Central memory CD8-positive, alpha-beta T cell (primary cell): ENCODE measurements around the gene FOXC2.

Source experiments
- ATAC-seq: fragments of 150-1000 bp; cut with Tn5 transposase; replicated peaks from 2 replicates; pipeline ENCODE4 v1.10.0; 2022; ENCODE audit warnings: mild to moderate bottlenecking, moderate FRiP score, moderate number of reproducible peaks; ENCODE audit not compliant: poor library complexity, severe bottlenecking; ENCODE audit errors: extremely low read depth
- DNase-seq, 2 donors: peaks; one replicate each; pipeline ENCODE4 v3.0.0; 2021; ENCODE audit warnings: low spot score in 2 of 2
- H3K27ac Mint-ChIP-seq: one replicate; pipeline ENCODE4 v1.8.0; 2022; ENCODE audit warnings: low read depth, mild to moderate bottlenecking, moderate library complexity, mixed read lengths
- H3K27me3 Mint-ChIP-seq: one replicate; pipeline ENCODE4 v1.8.0; 2022; ENCODE audit warnings: mixed read lengths
- H3K36me3 Mint-ChIP-seq: one replicate; pipeline ENCODE4 v1.8.0; 2022; ENCODE audit warnings: mild to moderate bottlenecking, moderate library complexity, mixed read lengths; ENCODE audit not compliant: insufficient read depth
- H3K4me1 Mint-ChIP-seq: one replicate; pipeline ENCODE4 v1.8.0; 2022; ENCODE audit warnings: mixed read lengths
- H3K4me3 Mint-ChIP-seq: one replicate; pipeline ENCODE4 v1.8.0; 2022; ENCODE audit warnings: mild to moderate bottlenecking, moderate library complexity, mixed read lengths
- H3K9me3 Mint-ChIP-seq: one replicate; pipeline ENCODE4 v1.8.0; 2022; ENCODE audit warnings: mixed read lengths

The FOXC2 gene

GRCh38 chr16:86527366-86527765, 39.3 kb upstream of the FOXC2 start:
- Mint-ChIP-seq H3K27ac (no peak overlapping the region), H3K9me3 (no peaks in the 10 kb centered on the region)

DNA sequence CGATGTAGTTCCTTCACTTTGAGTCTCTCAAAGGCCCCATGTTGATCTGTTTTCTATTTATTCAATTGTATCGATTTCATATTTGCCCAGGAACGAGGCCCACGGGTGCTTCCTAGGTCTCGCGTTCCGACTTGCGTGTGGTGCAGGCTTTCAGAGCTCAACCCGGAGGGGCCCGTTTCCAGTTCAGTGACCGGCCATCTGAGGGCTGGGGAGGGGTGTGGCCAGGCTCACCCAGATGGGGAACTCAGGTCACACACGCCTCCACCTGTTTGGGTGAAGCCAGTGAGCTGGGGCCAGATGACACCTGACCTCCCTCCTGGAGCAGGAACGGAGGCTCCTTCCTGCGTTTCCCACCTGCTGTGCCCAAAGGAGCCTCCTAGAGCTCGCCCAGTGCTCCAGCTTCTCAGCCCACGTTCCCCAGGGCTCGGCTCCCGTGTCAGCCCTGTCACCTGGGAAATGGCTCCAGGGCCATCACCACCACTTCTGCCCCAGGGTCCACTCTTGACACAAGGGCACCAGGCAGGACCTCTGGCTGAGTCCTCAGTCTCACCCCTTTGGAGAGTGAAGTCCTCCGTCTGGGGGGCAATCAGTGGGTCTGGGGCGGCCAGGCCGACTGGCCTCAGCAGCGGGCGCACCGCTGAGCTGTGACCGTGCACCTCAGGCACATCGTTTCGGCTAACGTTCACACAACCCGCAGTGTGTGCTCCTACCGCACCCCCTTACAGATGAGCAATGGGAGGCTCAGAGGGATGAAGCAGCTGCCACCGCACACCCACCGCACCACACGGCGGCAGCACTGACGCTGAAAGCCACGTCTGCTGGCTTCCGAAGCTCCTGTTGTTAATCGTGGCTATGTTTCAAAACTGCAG, 38.3 kb upstream of the FOXC2 start:
- Mint-ChIP-seq H3K4me3 (no peak overlapping the region), H3K27ac (no peak overlapping the region), H3K27me3 (peaks cover under 1% of the 10 kb centered on the region), H3K4me1 (no peaks in the 10 kb centered on the region), H3K36me3 (peaks cover 1% of the 10 kb centered on the region), H3K9me3 (no peaks in the 10 kb centered on the region)
- no peak for ATAC-seq
- no peak for DNase-seq

More at GRCh38 chr16:86527366-86527765, 39.3 kb upstream of the FOXC2 start:
- H3K27me3 Mint-ChIP-seq, result peaks cover 9% of the 10 kb centered on the region
- peaks cover 1% of the 10 kb centered on the region for H3K36me3 Mint-ChIP-seq
- ATAC-seq (no peak), DNase-seq (no peak)
- H3K4me3 Mint-ChIP-seq, result no peak overlapping the region
- H3K4me1 Mint-ChIP-seq, result no peaks in the 10 kb centered on the region

- no peak overlapping the region for H3K27ac Mint-ChIP-seq
- no peaks in the 10 kb centered on the region for H3K9me3 Mint-ChIP-seq
- ATAC-seq, result no peak
- peaks cover 1% of the 10 kb centered on the region for H3K36me3 Mint-ChIP-seq
- DNase-seq, result no peak
- no peaks in the 10 kb centered on the region for H3K4me1 Mint-ChIP-seq
- no peak overlapping the region for H3K4me3 Mint-ChIP-seq
- H3K27me3 Mint-ChIP-seq, result no peaks in the 10 kb centered on the region
Observed at GRCh38 chr16:86529160-86529559, 37.5 kb upstream of the FOXC2 start.

- Mint-ChIP-seq H3K4me3 (no peak overlapping the region), H3K27ac (no peak overlapping the region), H3K4me1 (no peaks in the 10 kb centered on the region), H3K9me3 (no peaks in the 10 kb centered on the region), H3K36me3 (peaks cover 1% of the 10 kb centered on the region), H3K27me3 (no peaks in the 10 kb centered on the region)
- DNase-seq (no peak), ATAC-seq (no peak)
Observed at GRCh38 chr16:86530251-86531190, 36.1 kb upstream of the FOXC2 start.

GRCh38 chr16:86531191-86531545, 35.5 kb upstream of the FOXC2 start:
- H3K36me3 Mint-ChIP-seq, result peaks cover 3% of the 10 kb centered on the region
- no peaks in the 10 kb centered on the region for H3K9me3 Mint-ChIP-seq
- ATAC-seq (no peak), DNase-seq (no peak)
- H3K4me1 Mint-ChIP-seq, result no peaks in the 10 kb centered on the region
- no peak overlapping the region for H3K4me3 Mint-ChIP-seq
- no peaks in the 10 kb centered on the region for H3K27me3 Mint-ChIP-seq
- H3K27ac Mint-ChIP-seq, result no peak overlapping the region

GRCh38 chr16:86531641-86532525, 34.7 kb upstream of the FOXC2 start:
- no peak overlapping the region for H3K4me3 Mint-ChIP-seq
- ATAC-seq, result no peak
- no peaks in the 10 kb centered on the region for H3K4me1 Mint-ChIP-seq
- H3K27ac Mint-ChIP-seq, result no peak overlapping the region
- peaks cover 4% of the 10 kb centered on the region for H3K36me3 Mint-ChIP-seq
- H3K27me3 Mint-ChIP-seq, result no peaks in the 10 kb centered on the region
- H3K9me3 Mint-ChIP-seq, result no peaks in the 10 kb centered on the region
- no peak for DNase-seq

GRCh38 chr16:86532526-86532815, 34.2 kb upstream of the FOXC2 start:
- H3K27ac Mint-ChIP-seq, result no peak overlapping the region

DNA sequence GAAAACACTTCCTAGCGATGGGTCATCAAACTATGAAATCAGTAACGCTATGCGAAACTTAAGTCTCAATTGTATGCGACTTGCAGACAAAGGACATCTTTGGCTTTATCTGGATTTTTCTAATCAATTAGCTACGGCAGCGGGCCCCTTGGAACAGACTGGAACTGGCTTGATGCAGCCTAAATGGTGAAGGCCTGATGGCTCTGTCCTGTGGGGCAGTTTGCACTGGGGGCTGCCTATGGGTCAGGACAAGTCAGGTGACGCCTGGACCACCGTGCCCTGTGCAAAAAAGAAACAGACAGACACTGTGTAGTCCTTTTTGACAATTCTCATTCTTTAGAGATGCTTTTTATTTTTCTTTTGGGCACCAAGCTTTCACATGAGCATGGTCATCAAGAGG, 33.6 kb upstream of the FOXC2 start:
- H3K4me1 Mint-ChIP-seq, result no peaks in the 10 kb centered on the region

More at GRCh38 chr16:86532526-86532815, 34.2 kb upstream of the FOXC2 start:
- Mint-ChIP-seq H3K36me3 (peaks cover 4% of the 10 kb centered on the region), H3K4me3 (no peak overlapping the region), H3K4me1 (no peaks in the 10 kb centered on the region), H3K9me3 (no peaks in the 10 kb centered on the region), H3K27me3 (no peaks in the 10 kb centered on the region)
- no peak for DNase-seq
- ATAC-seq, result no peak

DNA sequence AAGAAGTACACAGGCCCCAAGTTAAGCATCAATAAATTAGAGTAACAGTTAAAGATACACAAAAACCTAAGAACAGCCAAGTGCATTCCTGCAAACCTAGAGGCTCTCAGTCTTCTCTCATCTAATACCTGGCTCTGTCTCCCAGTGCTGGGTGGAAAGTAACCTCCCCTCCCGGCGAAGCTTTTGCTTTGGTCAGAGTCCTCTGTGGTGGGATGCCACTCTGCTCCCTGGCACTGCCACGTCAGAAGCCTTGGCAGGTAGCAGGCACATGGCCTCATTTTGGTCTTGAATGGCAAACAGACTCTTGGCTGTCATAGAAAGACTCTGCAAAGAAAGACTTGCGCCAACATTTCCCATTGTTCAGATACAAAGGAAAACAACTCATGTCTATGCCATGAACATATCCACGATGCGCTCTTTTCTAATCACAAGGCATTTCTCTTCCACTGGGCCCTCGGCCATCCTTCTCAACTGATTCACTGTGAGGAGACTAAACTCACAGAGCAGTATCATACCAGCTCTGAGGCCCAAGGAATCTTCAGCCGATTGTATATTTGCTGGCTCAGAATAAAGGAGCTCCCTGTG, 32.8 kb upstream of the FOXC2 start:
- ATAC-seq (no peak), DNase-seq (no peak)
- H3K4me3 Mint-ChIP-seq, result no peak overlapping the region
- no peaks in the 10 kb centered on the region for H3K27me3 Mint-ChIP-seq
- H3K27ac Mint-ChIP-seq, result no peak overlapping the region
- H3K4me1 Mint-ChIP-seq, result no peaks in the 10 kb centered on the region
- H3K36me3 Mint-ChIP-seq, result peaks cover 4% of the 10 kb centered on the region
- H3K9me3 Mint-ChIP-seq, result no peaks in the 10 kb centered on the region

More for the DNA sequence above, 33.6 kb upstream of the FOXC2 start:
- Mint-ChIP-seq H3K9me3 (no peaks in the 10 kb centered on the region), H3K27me3 (no peaks in the 10 kb centered on the region), H3K36me3 (peaks cover 4% of the 10 kb centered on the region), H3K27ac (no peak overlapping the region), H3K4me3 (no peak overlapping the region)
- ATAC-seq (no peak), DNase-seq (no peak)

DNA sequence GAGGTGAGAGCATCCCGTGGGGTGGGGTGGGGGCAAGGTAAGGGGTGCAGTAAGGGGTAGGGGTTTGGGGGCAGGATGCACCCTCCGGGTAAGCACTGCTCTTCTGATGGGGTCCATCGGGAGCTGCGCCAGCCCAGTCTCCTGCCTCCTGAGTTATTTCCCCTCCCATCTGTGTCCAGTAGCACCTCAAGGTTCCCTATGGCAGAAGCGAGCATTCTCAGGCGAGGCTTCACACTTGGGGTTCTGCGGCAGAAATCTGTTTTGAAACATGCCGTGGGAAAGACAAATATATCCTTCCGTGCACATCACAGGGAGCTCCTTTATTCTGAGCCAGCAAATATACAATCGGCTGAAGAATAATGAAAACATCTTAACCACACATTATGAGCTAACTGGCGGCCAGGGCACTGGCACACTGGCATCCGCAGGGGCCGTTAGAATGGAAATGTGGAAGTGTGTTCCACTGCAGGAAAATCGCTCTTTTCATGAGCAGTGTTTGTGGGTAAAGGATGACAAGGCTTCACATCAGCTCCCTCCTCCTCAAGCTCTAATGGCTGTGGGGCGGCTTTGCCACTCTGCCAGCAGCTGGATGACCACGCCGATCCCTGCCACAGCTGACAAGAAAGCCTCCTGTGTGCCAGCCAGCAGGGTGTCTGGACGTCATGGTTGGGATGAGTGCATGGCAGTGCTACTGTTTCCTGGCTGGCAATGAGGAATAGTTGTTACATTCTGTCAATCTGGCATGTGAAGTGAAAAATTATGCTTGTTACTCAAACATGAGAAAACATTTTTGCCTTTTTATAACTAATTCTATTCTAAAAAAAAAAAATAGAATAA, 31.6 kb upstream of the FOXC2 start:
- DNase-seq (no peak), ATAC-seq (no peak)
- H3K27ac Mint-ChIP-seq, result no peak overlapping the region
- no peaks in the 10 kb centered on the region for H3K27me3 Mint-ChIP-seq
- H3K4me3 Mint-ChIP-seq, result no peak overlapping the region
- H3K36me3 Mint-ChIP-seq, result peaks cover 8% of the 10 kb centered on the region
- no peaks in the 10 kb centered on the region for H3K4me1 Mint-ChIP-seq
- H3K9me3 Mint-ChIP-seq, result no peaks in the 10 kb centered on the region

DNA sequence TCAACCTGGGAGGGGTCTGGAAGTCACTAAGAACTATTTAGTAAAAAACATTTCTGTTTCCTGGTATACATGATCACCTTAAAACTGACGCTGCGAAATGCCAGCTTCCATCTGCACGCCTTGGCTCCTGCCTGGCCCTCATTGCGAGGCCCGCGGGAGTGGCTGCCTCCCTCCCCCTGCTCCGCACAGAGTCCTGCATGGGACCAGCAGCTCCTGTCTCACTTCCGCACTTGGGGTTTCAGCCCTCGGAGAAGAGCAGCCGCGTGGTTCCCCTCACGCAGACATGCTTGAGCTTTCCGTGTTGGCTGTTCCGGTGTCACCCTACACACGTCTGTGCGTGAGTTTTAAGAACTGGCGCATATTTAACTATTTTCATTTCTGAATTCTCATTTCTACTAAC, 30.0 kb upstream of the FOXC2 start:
- Mint-ChIP-seq H3K9me3 (no peaks in the 10 kb centered on the region), H3K27ac (no peak overlapping the region), H3K4me1 (no peaks in the 10 kb centered on the region), H3K27me3 (no peaks in the 10 kb centered on the region), H3K4me3 (no peak overlapping the region), H3K36me3 (peaks cover 22% of the 10 kb centered on the region)
- DNase-seq (no peak), ATAC-seq (no peak)
